Tibial artery (tissue), 4 donors: ENCODE measurements around the gene PRKACA.

ENCODE experiments used
- DNase-seq, 2 donors: peaks; one replicate each; pipeline ENCODE4 v3.0.0-alpha.2; 2019
- H3K27ac ChIP-seq, 2 donors: fragments of 200-600 bp; sonication (generic) in 1 of 2; 1 replicate in 1 of 2; 2 replicates in 1 of 2; pipeline ENCODE4 v1.5.1; 2018 to 2019; ENCODE audit warnings: mild to moderate bottlenecking in 1 of 2
- H3K27me3 ChIP-seq, 2 donors: fragments of 200-600 bp; sonication (generic) in 1 of 2; one replicate each; pipeline versions ENCODE4 v1.5.1 to v1.6.0; 2016 to 2019
- H3K36me3 ChIP-seq, 3 donors: fragments of 200-600 bp; sonication (generic) in 2 of 3; one replicate each; pipeline ENCODE4 v1.5.1; 2016 to 2019; ENCODE audit warnings: mild to moderate bottlenecking in 2 of 3
- H3K4me1 ChIP-seq, 4 donors: fragments of 200-600 bp; sonication (generic) in 2 of 4; 1 replicate in 3 of 4; 2 replicates in 1 of 4; pipeline ENCODE4 v1.5.1; 2016 to 2019
- H3K4me3 ChIP-seq, 2 donors: fragments of 200-600 bp; sonication (generic) in 1 of 2; 1 replicate in 1 of 2; 2 replicates in 1 of 2; pipeline ENCODE4 v1.5.1; 2018 to 2019; ENCODE audit warnings: mild to moderate bottlenecking in 2 of 2
- H3K9me3 ChIP-seq, 3 donors: fragments of 200-600 bp; sonication (generic) in 1 of 3; one replicate each; pipeline ENCODE4 v1.5.1; 2016 to 2019
- intact Hi-C: fragments of 100-400 bp; cut with DNase I; formaldehyde crosslinking; loops from one replicate; pipeline ENCODE4 v1.15.0; 2023; ENCODE audit warnings: low total_unique reads
- TF ChIP-seq, protein P1 (sequence below), 2 experiments: fragments of 200-600 bp in 1 of 2; fragments of 450-650 bp in 1 of 2; IDR thresholded peaks; one replicate each; pipeline ENCODE4 v1.5.1; 2017 to 2019; ENCODE audit warnings: antibody characterized with exemption in 2 of 2, mild to moderate bottlenecking in 1 of 2, moderate library complexity in 1 of 2

The PRKACA gene

DNA sequence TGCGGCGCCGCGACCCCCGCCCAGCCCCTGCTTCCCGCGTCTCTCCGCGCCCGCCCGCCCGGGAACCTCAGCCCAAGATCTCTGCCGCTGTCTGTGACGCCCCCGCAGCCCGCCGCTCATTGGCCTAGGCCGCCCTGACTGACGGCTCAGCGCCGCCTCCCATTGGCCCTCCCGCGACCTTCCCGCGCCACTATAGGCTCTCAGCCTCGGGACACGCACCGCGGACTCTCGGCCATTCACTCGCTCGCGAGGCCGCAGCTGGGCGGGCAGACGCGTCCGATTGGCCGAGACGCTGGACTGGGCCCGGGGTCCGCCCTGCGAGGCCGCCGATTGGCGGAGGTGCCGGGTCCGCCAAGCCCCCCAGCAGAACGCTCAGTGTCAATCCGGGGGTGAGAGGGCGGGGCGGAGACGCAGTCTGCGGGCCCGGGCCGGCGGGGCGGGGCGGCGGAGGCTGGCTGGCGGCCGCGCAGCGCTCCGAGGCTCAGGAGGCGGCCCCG lies at the start of gene PRKACA:
Gene PRKACA (minus strand): TSS at position 95 of the 497 bp plus-strand sequence. CDS start 215 bp downstream, outside the sequence.
- peak within 1 kb of the TSS; percentile 95 to 97 for H3K4me3 ChIP-seq
- peaks cover 0 to 60% (median 51%) of the 10 kb centered on the region in 4 donors for H3K4me1 ChIP-seq
- H3K9me3 ChIP-seq = no peaks in the 10 kb centered on the region
- DNase-seq = peak; percentile 98 to 100
- no peaks in the 10 kb centered on the region for H3K36me3 ChIP-seq
- peak within 1 kb of the TSS; percentile 94 for H3K27ac ChIP-seq
- intact Hi-C loops = loop anchor here (5.0 kb wide), 1 partner anchor 35 kb away; no protein-coding TSS in a partner anchor
- TF ChIP-seq, protein P1, sequence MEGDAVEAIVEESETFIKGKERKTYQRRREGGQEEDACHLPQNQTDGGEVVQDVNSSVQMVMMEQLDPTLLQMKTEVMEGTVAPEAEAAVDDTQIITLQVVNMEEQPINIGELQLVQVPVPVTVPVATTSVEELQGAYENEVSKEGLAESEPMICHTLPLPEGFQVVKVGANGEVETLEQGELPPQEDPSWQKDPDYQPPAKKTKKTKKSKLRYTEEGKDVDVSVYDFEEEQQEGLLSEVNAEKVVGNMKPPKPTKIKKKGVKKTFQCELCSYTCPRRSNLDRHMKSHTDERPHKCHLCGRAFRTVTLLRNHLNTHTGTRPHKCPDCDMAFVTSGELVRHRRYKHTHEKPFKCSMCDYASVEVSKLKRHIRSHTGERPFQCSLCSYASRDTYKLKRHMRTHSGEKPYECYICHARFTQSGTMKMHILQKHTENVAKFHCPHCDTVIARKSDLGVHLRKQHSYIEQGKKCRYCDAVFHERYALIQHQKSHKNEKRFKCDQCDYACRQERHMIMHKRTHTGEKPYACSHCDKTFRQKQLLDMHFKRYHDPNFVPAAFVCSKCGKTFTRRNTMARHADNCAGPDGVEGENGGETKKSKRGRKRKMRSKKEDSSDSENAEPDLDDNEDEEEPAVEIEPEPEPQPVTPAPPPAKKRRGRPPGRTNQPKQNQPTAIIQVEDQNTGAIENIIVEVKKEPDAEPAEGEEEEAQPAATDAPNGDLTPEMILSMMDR (IDR thresholded peaks at IDR 0.05) = no peak
- no peaks in the 10 kb centered on the region for H3K27me3 ChIP-seq

DNA sequence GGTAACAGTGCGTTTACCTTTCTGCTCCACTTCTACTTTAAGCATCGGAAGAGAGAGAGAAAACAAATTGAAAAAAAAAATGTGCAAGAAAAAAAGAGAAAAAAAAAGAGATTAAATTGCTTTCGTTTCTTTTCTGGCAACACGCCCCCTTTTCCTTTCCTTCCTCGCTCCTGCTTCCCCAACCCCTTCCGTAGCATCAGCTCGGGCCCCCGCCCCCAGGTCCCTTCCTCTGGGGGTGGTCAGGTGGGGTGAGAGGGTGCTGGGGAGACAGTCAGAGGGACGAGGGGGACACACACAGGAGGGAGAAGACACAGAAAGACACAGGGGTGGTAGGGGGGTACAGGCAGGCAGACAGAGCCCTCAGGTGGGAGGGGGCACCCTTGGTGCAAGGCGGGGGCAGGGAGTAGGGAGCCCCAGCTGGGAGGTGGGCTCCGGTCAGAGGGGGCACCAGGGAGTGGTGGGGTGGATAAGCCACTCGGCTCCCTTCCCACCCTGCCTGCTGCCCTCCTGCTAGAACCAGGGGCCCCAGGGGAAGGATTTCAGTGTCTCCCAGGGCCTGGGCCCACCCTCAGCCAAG lies 49.5 kb upstream of the PRKACA start:
- Histone ChIP-seq H3K27ac (no peak overlapping the region), H3K4me1 (no peaks in the 10 kb centered on the region), H3K36me3 (peaks cover 0 to 38% (median 29%) of the 10 kb centered on the region in 3 donors), H3K9me3 (no peaks in the 10 kb centered on the region), H3K27me3 (peaks cover 0 to 15% of the 10 kb centered on the region in 2 donors), H3K4me3 (no peak overlapping the region)
- TF ChIP-seq, protein P1 (IDR thresholded peaks at IDR 0.05) = no peak
- DNase-seq = no peak
- intact Hi-C loops = no loop called here

DNA sequence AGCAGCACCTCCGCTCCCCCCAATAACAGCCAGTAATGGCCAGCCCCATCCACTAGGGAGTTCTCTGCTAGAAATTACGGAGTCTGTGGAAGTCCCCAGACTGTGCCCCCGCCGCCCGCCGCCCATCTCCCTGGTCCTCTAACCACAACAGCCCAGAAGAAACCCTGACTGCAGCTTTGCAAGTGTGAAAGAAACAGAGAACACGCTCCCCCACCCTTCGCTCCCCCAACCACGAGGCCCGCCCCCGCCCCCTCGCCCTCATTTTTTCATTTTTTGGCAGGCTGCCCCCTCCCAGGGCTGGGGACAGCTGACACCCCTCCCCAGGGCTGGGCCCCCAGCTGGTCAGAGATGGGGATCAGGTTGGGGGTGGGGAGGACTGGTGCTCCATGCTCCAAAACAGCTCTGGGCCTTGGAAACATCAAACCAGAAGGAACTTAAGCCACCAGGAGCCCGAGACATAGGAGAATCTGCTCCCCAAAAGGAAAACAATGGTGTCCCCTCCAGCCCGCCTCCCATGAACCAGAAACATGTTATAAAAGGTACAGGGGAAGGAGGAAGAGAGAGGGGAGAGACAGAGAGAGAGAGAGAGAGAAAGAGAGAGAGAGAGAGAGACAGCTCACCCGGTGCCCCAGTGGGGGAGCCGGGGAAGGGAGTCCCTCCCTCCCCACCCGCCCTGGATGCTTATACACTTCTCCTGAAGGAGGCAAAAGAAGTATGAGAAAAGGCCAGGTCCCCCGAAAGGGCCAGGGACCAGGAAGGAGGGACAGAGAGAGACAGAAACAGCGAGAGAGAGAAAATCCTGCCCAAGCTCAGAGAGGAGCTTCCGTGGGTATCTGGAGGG lies 48.6 kb upstream of the PRKACA start:
- Histone ChIP-seq H3K27ac (no peak overlapping the region), H3K36me3 (peaks cover 0 to 34% (median 25%) of the 10 kb centered on the region in 3 donors), H3K4me3 (no peak overlapping the region), H3K4me1 (no peaks in the 10 kb centered on the region), H3K27me3 (peaks cover 0 to 15% of the 10 kb centered on the region in 2 donors), H3K9me3 (no peaks in the 10 kb centered on the region)
- intact Hi-C loops = no loop called here
- no peak for DNase-seq
- TF ChIP-seq, protein P1 (IDR thresholded peaks at IDR 0.05) = no peak

DNA sequence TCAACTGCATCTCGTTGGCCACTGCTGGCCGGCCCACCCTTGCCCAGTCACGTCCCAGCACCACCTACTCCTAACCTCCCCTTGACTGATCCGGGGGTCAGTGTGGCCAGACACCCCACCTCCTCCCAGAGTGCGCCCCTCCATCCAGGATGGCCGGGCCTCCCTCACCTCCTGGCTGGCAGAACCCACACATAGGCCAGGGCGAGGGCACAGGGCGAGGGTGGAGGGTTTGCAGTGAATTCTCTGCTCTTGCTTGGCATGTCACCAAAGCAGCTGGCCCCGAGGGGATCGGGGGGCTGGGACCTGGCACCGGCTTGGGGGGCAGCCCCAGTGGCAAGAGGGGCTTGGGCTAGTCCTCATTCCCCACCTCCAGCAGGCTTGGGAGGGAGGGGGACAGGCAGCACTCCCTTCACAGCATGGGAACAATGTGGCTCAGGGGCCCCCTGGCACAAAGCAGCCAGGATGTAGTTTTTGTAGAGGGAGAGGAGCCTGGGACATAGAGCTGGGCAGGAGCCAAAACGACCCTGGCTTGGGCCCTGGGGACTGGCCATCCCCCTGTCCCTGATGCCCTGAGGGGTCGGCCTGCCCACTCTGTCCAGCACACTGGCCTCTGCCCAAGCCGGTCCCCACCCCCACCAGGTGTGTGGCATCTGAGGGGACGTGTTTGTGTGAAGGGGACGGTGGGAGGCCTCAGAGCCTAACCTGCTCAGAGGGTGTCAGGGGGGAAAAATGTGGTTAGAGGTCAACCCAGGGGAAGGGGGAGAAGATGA lies 47.3 kb upstream of the PRKACA start:
- H3K4me1 ChIP-seq = no peaks in the 10 kb centered on the region
- H3K27me3 ChIP-seq = peaks cover 0 to 15% of the 10 kb centered on the region in 2 donors
- H3K36me3 ChIP-seq = peaks cover 0 to 21% (median 14%) of the 10 kb centered on the region in 3 donors
- no peak overlapping the region for H3K4me3 ChIP-seq
- DNase-seq = no peak
- TF ChIP-seq, protein P1 (IDR thresholded peaks at IDR 0.05) = no peak
- intact Hi-C loops = no loop called here
- no peaks in the 10 kb centered on the region for H3K9me3 ChIP-seq
- H3K27ac ChIP-seq = no peak overlapping the region

DNA sequence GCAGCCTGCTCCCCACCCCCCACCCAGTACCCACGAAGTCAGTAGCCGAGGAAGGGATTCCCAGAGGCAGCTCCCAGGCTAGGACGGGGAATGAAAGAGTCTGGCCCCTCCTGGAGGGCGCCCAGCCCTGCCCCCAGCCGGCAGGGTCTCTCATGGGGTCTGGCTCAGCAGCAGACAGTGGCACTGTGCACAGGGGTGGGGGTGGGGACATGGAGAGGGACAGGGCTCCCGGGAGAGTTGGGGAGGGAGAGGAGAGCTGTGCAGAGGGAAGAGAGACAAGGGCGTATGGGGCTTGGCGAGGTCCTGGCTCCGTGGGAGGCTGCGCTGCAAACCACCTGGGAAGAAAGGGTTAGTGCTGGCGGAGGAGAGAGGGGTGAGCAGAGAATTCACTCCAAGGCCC lies 46.5 kb upstream of the PRKACA start:
- Histone ChIP-seq H3K9me3 (no peaks in the 10 kb centered on the region), H3K36me3 (peaks cover 0 to 21% (median 9%) of the 10 kb centered on the region in 3 donors), H3K27ac (no peak overlapping the region), H3K27me3 (peaks cover 0 to 15% of the 10 kb centered on the region in 2 donors), H3K4me1 (no peaks in the 10 kb centered on the region), H3K4me3 (no peak overlapping the region)
- DNase-seq = no peak
- TF ChIP-seq, protein P1 (IDR thresholded peaks at IDR 0.05) = no peak
- intact Hi-C loops = no loop called here
